Suppressor macrophage treated with lipopolysaccharide for 4 hours (primary cell): Measurements from ENCODE around the gene STK32C.

Source experiments
- DNase-seq: peaks from one replicate; pipeline ENCODE4 v3.0.0-alpha.2; 2020

Gene STK32C

GRCh38 chr10:132206806-132207535 is 100.8 kb downstream of the STK32C start:
- DNase-seq: no peak

GRCh38 chr10:132206377-132206745 is 101.4 kb downstream of the STK32C start:
- no peak for DNase-seq

- DNase-seq: no peak
Measured at GRCh38 chr10:132205650-132206376, 101.9 kb downstream of the STK32C start.

- DNase-seq: no peak
Measured at GRCh38 chr10:132204781-132205473, 102.8 kb downstream of the STK32C start.

- DNase-seq: no peak
Measured at GRCh38 chr10:132204078-132204780, 103.5 kb downstream of the STK32C start.

DNA sequence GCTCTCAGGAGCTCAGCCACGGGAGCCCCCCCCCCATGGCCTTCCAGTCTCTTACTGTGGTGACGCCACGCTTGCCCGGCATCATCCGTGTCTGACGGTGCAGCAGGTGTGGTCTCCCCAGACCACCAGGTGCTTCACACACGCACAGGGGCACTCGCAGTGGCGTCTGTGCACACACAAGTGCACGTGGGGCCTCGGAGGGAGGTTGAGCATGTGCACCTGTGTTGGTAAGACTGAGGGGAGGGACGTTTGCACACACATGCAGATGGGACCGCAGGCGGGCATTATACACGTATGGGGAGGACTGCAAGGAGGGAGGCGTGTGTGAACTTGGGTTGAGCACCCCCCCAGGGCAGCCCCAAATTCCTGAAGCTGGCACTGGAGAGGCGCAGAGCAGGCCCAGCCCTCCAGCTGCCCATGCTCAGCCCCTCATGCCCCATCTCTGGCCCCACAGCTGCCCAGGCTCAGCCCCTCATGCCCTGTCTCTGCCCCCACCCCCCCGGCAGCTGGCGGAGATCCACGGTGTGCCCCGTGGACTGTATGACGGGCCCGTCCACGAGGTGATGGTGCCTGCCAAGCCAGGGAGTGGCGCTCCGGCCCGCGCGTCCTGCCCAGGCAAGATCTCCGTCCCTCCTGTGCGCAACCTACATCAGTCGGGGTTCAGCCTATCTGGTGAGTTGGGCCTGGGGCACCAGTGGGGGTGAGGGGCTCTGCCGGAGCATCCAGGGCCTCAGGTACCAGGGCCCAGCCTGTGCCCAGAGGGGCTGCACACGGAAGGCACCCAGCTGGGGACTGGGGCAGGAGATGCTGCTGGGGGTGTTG is 104.3 kb downstream of the STK32C start:
- no peak for DNase-seq

GRCh38 chr10:132202070-132202970 is 105.4 kb downstream of the STK32C start:
- no peak for DNase-seq

GRCh38 chr10:132201111-132201969 is 106.4 kb downstream of the STK32C start:
- DNase-seq: no peak

- no peak for DNase-seq
Measured at GRCh38 chr10:132200344-132201110, 107.2 kb downstream of the STK32C start.

DNA sequence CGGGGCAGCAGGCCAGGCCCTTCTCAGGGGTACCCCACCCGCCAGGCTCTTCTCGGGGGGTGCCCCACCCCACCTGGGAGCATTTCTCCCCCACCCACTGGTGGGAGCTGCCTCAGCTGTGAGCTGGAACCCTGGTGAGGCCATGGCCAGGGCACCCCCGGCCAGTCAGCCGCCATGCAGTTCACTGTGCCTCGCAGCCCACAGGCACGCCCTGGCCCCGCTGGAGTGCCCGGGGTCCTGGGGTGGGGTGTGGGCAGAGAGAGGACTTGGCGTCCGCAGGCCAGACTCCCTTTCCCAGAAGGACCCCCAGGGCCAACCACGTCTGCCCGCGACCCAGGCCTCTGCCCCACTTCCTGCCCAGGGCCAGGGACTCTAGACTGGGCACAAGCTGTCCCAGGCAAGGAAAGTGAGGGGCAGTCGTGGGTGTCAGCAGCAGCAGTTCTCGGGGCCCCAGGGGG is 107.9 kb downstream of the STK32C start:
- DNase-seq: no peak

DNA sequence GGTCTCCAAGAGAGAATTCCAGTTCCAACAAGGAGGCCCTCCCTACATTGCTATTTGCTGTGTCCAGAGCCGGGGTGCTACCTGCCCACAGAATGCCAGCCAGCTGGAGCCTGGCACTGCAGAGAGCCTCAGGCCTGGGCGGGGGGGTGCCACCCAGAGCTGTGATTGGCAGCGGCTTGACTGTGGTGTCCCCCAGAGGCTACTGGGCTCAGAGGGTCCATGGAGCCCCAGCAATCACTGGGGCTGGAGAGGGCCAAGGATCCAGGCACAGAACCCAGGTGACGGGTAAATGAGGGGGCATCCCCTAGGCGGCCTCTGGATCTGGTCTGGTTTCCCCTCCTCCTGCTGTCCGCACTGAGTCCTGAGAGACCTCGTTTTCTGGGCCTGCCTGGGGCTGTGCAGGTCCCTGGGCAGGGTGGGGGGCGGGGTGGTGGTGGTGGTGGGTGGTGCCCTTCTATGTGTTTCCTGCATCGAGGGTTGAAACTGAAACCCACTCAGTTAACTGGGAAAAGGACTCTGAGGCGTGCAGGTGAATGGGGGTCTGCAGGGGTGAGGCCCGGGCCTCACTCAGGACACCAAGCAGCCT is 108.4 kb downstream of the STK32C start:
- no peak for DNase-seq

DNA sequence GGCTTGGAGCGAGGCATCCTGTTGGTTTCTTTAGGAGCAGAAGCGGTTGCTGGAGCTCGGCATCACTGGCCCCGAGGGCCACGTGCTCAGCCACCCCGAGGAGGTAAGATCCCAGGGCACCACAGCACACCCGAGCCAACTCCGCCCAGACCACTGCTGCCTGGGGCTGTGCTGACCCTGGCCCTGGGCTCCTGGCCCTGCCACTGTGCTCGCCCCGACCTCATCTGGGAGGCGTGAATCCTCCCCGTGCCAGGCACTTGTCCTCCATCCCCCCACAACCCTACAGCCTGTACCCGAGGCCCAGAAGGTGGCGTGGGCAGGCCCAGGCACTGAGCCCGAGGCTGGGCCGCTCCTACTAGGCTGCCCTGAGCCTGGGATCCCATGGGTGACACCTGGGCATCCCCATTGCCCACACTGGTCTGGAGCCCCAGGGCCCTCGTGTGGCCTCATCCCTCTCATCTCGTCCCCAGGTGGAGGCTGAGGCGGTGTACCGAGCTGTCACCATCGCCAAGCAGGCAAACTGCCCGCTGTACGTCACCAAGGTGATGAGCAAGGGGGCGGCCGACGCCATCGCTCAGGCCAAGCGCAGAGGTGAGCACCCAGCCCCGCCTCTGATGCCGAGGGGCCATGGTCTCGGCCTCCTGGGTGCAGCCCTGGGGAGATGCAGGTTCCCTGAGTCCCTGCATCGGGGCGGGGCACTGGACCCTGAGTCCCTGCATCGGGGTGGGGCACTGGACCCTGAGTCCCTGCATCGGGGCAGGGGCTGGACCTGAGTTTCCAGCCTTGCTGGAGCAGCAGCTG is 109.2 kb downstream of the STK32C start:
- no peak for DNase-seq

DNA sequence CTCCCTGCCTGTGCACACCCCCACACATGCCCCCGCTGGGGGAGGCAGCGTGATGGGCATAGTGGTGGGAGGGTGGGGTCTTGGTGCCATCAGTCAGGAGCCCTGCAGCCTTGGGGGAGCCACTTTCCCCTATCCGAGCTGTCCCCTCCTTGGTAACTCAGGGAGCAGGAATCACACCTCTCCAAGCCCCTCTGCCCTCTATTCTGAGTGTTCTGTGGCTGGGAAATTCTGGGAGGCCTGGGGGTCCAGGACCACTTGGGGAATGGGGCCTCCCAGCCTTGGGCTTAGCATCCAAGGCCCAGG is 109.7 kb downstream of the STK32C start:
- no peak for DNase-seq

- DNase-seq: no peak
Measured at GRCh38 chr10:132197271-132198067, 110.3 kb downstream of the STK32C start.

DNA sequence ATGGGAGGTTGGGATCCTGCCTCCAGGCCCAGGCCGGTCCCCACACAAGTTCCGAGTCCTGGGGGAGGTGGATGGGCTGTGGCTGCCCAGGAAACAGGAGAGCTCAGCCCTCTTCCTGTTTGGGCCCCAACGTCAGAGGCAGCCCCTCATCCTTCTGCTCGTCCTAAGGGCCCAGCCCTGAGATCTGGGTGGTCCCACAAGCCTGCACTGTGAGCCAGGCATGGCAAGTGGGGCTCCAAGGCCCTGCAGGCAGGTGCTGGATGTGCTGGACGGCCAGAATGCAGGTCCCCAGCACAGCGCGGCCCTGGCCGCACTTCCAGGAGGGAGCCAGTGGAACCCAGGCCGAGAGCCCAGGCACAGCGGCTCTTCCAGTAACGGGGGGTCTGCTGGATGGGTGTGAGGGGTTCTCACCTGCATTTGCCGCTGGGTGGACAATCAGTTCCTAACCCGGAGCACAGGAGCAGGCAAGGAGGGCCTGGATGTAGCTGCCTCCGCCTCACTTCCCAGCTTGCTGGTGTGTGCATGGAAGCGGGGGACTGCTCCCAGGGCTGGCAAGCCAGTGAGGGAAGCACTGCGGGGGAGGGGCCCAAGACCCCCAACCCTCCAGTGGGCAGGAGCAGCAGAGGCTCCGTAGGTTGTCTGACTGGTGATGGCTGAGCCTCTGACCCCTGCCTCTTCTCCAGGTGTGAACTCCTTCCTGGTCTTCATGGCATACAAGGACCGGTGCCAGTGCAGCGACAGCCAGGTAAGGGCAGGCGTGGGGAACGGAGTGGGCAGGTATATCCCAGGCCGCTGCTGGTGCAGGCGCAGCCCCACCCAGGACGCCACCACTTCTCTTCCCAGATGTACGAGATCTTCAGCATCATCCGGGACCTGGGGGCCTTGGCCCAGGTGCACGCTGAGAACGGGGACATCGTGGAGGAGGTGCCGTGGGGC is 111.3 kb downstream of the STK32C start:
- no peak for DNase-seq

- DNase-seq: no peak
Measured at GRCh38 chr10:132195366-132196075, 112.2 kb downstream of the STK32C start.
